H1 (cell line): ENCODE data around the gene SLC35E3. TPM values are rescaled to one million over a fixed set of nuclear protein-coding genes. Genes with fewer than 3 reads are reported as not detected.
A peak's percentile ranks its signal among the peaks of the same experiment; 100 is the strongest.

Experiments used
- CTCF ChIA-PET: fragments of 300-600 bp; sonication (Branson Sonifier 250); formaldehyde crosslinking; loops from one replicate; lab custom pipeline; 2021; ENCODE audit not compliant: partially characterized antibody; lab: Charles Lee
- POLR2A ChIA-PET: fragments of 300-600 bp; sonication (Branson Sonifier 250); formaldehyde crosslinking; loops from one replicate; lab custom pipeline; 2021; ENCODE audit warnings: inconsistent platforms; ENCODE audit not compliant: partially characterized antibody; lab: Charles Lee
- DNase-seq, 2 experiments: peaks; one replicate each; pipeline versions ENCODE4 v3.0.0 to v3.0.0-alpha.2; 2010 to 2022; ENCODE audit warnings: low spot score in 2 of 2, low read depth in 1 of 2, mixed read lengths in 1 of 2
- FAIRE-seq: peaks from 2 replicates; lab custom pipeline; 2011; peaks lifted over from hg19 to GRCh38; lab: Jason Lieb, UNC
- H2AFZ ChIP-seq: 2 replicates; pipeline ENCODE4 v1.8.1; 2012; ENCODE audit warnings: low read length, inconsistent platforms
- H2AK5ac ChIP-seq: 2 replicates; pipeline ENCODE4 v1.6.1; 2013; ENCODE audit warnings: low read depth, low read length
- H2BK120ac ChIP-seq: replicated peaks from 2 replicates; pipeline ENCODE3; 2013; ENCODE audit warnings: low read depth, low read length, inconsistent platforms
- H2BK12ac ChIP-seq: 2 replicates; pipeline ENCODE4 v1.6.1; 2013; ENCODE audit warnings: low read depth, low read length
- H2BK15ac ChIP-seq: 2 replicates; pipeline ENCODE4 v1.6.1; 2013; ENCODE audit warnings: low read length
- H2BK20ac ChIP-seq: 2 replicates; pipeline ENCODE4 v1.6.1; 2013; ENCODE audit warnings: low read length
- H2BK5ac ChIP-seq: 2 replicates; pipeline ENCODE4 v1.6.1; 2013; ENCODE audit warnings: low read depth, low read length
- H3K14ac ChIP-seq: 2 replicates; pipeline ENCODE4 v1.6.1; 2013; ENCODE audit warnings: inconsistent platforms; ENCODE audit not compliant: insufficient read length
- H3K18ac ChIP-seq: 2 replicates; pipeline ENCODE4 v1.6.1; 2013; ENCODE audit warnings: low read length; ENCODE audit errors: extremely low read depth
- H3K23ac ChIP-seq: 2 replicates; pipeline ENCODE4 v1.6.1; 2013; ENCODE audit warnings: inconsistent platforms; ENCODE audit not compliant: insufficient read length
- H3K23me2 ChIP-seq: 2 replicates; pipeline ENCODE4 v1.6.1; 2013; ENCODE audit warnings: low read depth, low read length
- H3K27ac ChIP-seq: 2 replicates; pipeline ENCODE4 v1.6.1; 2011; ENCODE audit warnings: low read depth, low read length, inconsistent platforms
- H3K27me3 ChIP-seq, 4 experiments: replicated peaks in 1 of 4; 1 replicate in 1 of 4; 2 replicates in 3 of 4; pipeline versions ENCODE4 v1.6.1 to v1.8.1; 2011 to 2013; ENCODE audit warnings: low read length in 3 of 4, mild to moderate bottlenecking in 3 of 4, inconsistent platforms in 2 of 4, mixed read lengths in 2 of 4, moderate library complexity in 1 of 4; ENCODE audit not compliant: control insufficient read depth in 3 of 4, insufficient read depth in 3 of 4; ENCODE audit errors: extremely low read depth in 1 of 4
- H3K36me3 ChIP-seq, 4 experiments: 2 replicates each; pipeline versions ENCODE4 v1.6.1 to v1.8.1; 2011 to 2013; ENCODE audit warnings: mild to moderate bottlenecking in 4 of 4, low read length in 3 of 4, moderate library complexity in 2 of 4, control low read depth in 1 of 4, inconsistent platforms in 1 of 4; ENCODE audit not compliant: insufficient read depth in 4 of 4, control insufficient read depth in 2 of 4
- H3K4ac ChIP-seq: replicated peaks from 2 replicates; pipeline ENCODE3; 2013; ENCODE audit warnings: low read length, low read depth, mixed read lengths, inconsistent platforms; ENCODE audit not compliant: insufficient read length
- H3K4me1 ChIP-seq, 4 experiments: replicated peaks in 1 of 4; 1 replicate in 1 of 4; 2 replicates in 3 of 4; pipeline versions ENCODE4 v1.6.1 to v1.8.1; 2011 to 2013; ENCODE audit warnings: low read length in 3 of 4, inconsistent platforms in 2 of 4, mixed read lengths in 1 of 4; ENCODE audit not compliant: insufficient read depth in 4 of 4, control insufficient read depth in 3 of 4
- H3K4me2 ChIP-seq, 2 experiments: 2 replicates each; pipeline versions ENCODE4 v1.6.1 to v1.8.1; 2011 to 2013; ENCODE audit warnings: low read depth in 2 of 2, low read length in 2 of 2, control low read depth in 1 of 2, inconsistent platforms in 1 of 2, mild to moderate bottlenecking in 1 of 2; ENCODE audit not compliant: insufficient read depth in 1 of 2
- H3K4me3 ChIP-seq, 4 experiments: fragments of 200-600, 300-600 bp in 1 of 4; sonication (generic), shearing (Covaris generic), sonication (Bioruptor Twin) in 1 of 4; 2 replicates each; pipeline versions ENCODE4 v1.5.1 to v1.8.1; 2011 to 2016; ENCODE audit warnings: low read length in 4 of 4, low read depth in 3 of 4, control low read depth in 2 of 4, inconsistent platforms in 2 of 4, mild to moderate bottlenecking in 2 of 4, mixed read lengths in 1 of 4, moderate library complexity in 1 of 4; ENCODE audit not compliant: insufficient read depth in 2 of 4; ENCODE audit errors: extremely low read depth in 1 of 4
- H3K56ac ChIP-seq: replicated peaks from 2 replicates; pipeline ENCODE3; 2013; ENCODE audit warnings: low read depth, mild to moderate bottlenecking, mixed read lengths, low read length, inconsistent platforms; ENCODE audit not compliant: insufficient read length
- H3K79me1 ChIP-seq: 2 replicates; pipeline ENCODE4 v1.6.1; 2013; ENCODE audit warnings: low read depth, low read length, control low read depth
- H3K79me2 ChIP-seq, 2 experiments: 2 replicates each; pipeline versions ENCODE4 v1.6.1 to v1.8.1; 2012 to 2013; ENCODE audit warnings: low read length in 2 of 2, mild to moderate bottlenecking in 2 of 2, inconsistent platforms in 1 of 2; ENCODE audit not compliant: insufficient read depth in 2 of 2, control insufficient read depth in 1 of 2
- H3K9ac ChIP-seq, 4 experiments: replicated peaks in 1 of 4; 1 replicate in 1 of 4; 2 replicates in 3 of 4; pipeline versions ENCODE4 v1.6.1 to v1.8.1; 2011 to 2013; ENCODE audit warnings: low read depth in 3 of 4, low read length in 3 of 4, control low read depth in 2 of 4, mild to moderate bottlenecking in 2 of 4, moderate library complexity in 2 of 4, inconsistent platforms in 1 of 4; ENCODE audit errors: extremely low read depth in 1 of 4
- H3K9me3 ChIP-seq, 2 experiments: 2 replicates each; pipeline versions ENCODE4 v1.6.1 to v1.8.1; 2012 to 2013; ENCODE audit warnings: mild to moderate bottlenecking in 2 of 2, moderate library complexity in 2 of 2, control low read depth in 1 of 2, inconsistent platforms in 1 of 2, low read depth in 1 of 2, low read length in 1 of 2, mixed read lengths in 1 of 2; ENCODE audit not compliant: insufficient read depth in 2 of 2
- H4K20me1 ChIP-seq, 2 experiments: replicated peaks in 1 of 2; 2 replicates each; pipeline versions ENCODE3 to v1.8.1; 2011 to 2013; ENCODE audit warnings: inconsistent platforms in 2 of 2, low read length in 2 of 2, mild to moderate bottlenecking in 1 of 2; ENCODE audit not compliant: insufficient read depth in 2 of 2, control insufficient read depth in 1 of 2
- H4K5ac ChIP-seq: 2 replicates; pipeline ENCODE4 v1.6.1; 2013; ENCODE audit warnings: low read length, low read depth, mixed read lengths, inconsistent platforms; ENCODE audit not compliant: insufficient read length
- H4K8ac ChIP-seq: 2 replicates; pipeline ENCODE4 v1.8.0; 2013; ENCODE audit warnings: mild to moderate bottlenecking, moderate library complexity, low read length, inconsistent platforms; ENCODE audit not compliant: insufficient read depth; ENCODE audit errors: extremely low read depth
- H4K91ac ChIP-seq: replicated peaks from 2 replicates; pipeline ENCODE3; 2013; ENCODE audit warnings: low read length, mixed read lengths, inconsistent platforms; ENCODE audit not compliant: insufficient read length
- KDM1A ChIP-seq: fragments of 200-600, 300-600 bp; sonication (generic); IDR thresholded peaks from 2 replicates; pipeline ENCODE4 v1.7.1; 2016; ENCODE audit warnings: mild to moderate bottlenecking, low read length, borderline replicate concordance
- POLR2AphosphoS5 ChIP-seq: IDR thresholded peaks from 2 replicates; pipeline ENCODE4 v1.6.1; 2011; ENCODE audit warnings: low read depth, low read length
- POU5F1 ChIP-seq: IDR thresholded peaks from 2 replicates; pipeline ENCODE4 v1.6.1; 2011; ENCODE audit warnings: low read depth, mild to moderate bottlenecking, low read length, moderate library complexity
- RFX5 ChIP-seq: IDR thresholded peaks from 2 replicates; pipeline ENCODE4 v1.6.1; 2011; ENCODE audit warnings: low read depth, low read length, improper control_type of control experiment, borderline replicate concordance
- WGBS, 2 experiments: shearing (Covaris generic) in 1 of 2; methylation state at CpG; one replicate each; pipeline versions ENCODE4 v1.1.6 to v1.1.7; 2013 to 2015; ENCODE audit warnings: low lambda C conversion rate in 2 of 2, mixed read lengths in 2 of 2, inconsistent platforms in 1 of 2, low coverage in 1 of 2, missing lambda C conversion rate in 1 of 2; ENCODE audit not compliant: insufficient replicate concordance in 2 of 2, insufficient coverage in 1 of 2, insufficient read length in 1 of 2; ENCODE audit errors: extremely low coverage in 1 of 2, missing lambda C conversion rate in 1 of 2; 5-methylcytosine and 5-hydroxymethylcytosine counted together
- long read RNA-seq, 2 experiments: library from RNA in 1 of 2; library from capped mRNA in 1 of 2; stranded (forward); transcript quantifications; one replicate each; pipeline ENCODE4 v2.0.0, GENCODE V29; 2021; ENCODE audit warnings: inconsistent platforms in 1 of 2
- polyA minus RNA-seq, 3 experiments: library from RNA; depleted of rRNA, polyadenylated mRNA; stranded (reverse); fragments of >200 nt; gene quantifications; 1 replicate in 2 of 3; 2 replicates in 1 of 3; pipeline ENCODE4 v1.2.3, GENCODE V29; 2011
- polyA plus RNA-seq, 7 experiments: library from polyadenylated mRNA; depleted of rRNA in 3 of 7; stranded (reverse) in 5 of 7; unstranded in 2 of 7; fragments of >200 nt in 5 of 7; fragments of 200-250 nt in 2 of 7; gene quantifications; 1 replicate in 5 of 7; 2 replicates in 1 of 7; 4 replicates in 1 of 7; pipeline versions ENCODE4 v1.2.1 to v1.2.3, GENCODE V29; 2011 to 2013; ENCODE audit warnings: missing spikeins in 2 of 7, mixed read lengths in 2 of 7
- total RNA-seq: library from RNA; stranded (reverse); fragmentation: NEBNext Ultra II Directional; extraction: Animal tissue kit (Norgen Biotek cat#: 25700); gene quantifications from 2 replicates; pipeline ENCODE4 v1.2.1, GENCODE V29; 2021
- TF ChIP-seq, protein P1 (sequence below), 3 experiments: IDR thresholded peaks; 1 replicate in 2 of 3; 2 replicates in 1 of 3; pipeline versions ENCODE4 v1.5.1 to v1.6.1; 2011; ENCODE audit warnings: low read length in 3 of 3, mild to moderate bottlenecking in 3 of 3, inconsistent platforms in 2 of 3, low read depth in 1 of 3, moderate library complexity in 1 of 3; ENCODE audit not compliant: insufficient read depth in 1 of 3; ENCODE audit errors: control extremely low read depth in 1 of 3

SLC35E3 gene
- total RNA-seq, result 10.0 and 12.9 TPM in 2 replicates
- 9.7 and 10.9 TPM in 2 replicates for polyA plus RNA-seq (2011; rRNA removed)
- polyA plus RNA-seq (2011; cell fraction: cytosol; rRNA removed), result 6.7 TPM
- 4.9 TPM for polyA plus RNA-seq (2011; cell fraction: nucleus; rRNA removed)
- 9.3 to 11.3 TPM (median 10.8 TPM) in 4 replicates for polyA plus RNA-seq (2012, experiment 1 of 2)
- polyA plus RNA-seq (2012, experiment 2 of 2), result 1.8 TPM
- polyA plus RNA-seq (2013, experiment 1 of 2), result 9.0 TPM
- polyA plus RNA-seq (2013, experiment 2 of 2), result 10.2 TPM
- 4.6 and 10.4 TPM in 2 replicates for polyA minus RNA-seq (2011; rRNA and poly(A)+ RNA removed)
- 8.2 TPM for polyA minus RNA-seq (2011; cell fraction: cytosol; rRNA and poly(A)+ RNA removed)
- 2.9 TPM for polyA minus RNA-seq (2011; cell fraction: nucleus; rRNA and poly(A)+ RNA removed)
- long read RNA-seq, experiment 1, full-length matches to known transcripts, result 1 of 12 reads
- long read RNA-seq, experiment 1, partial matches to known transcripts, result 0 of 12 reads
- long read RNA-seq, experiment 1, other reads (novel, unspliced or antisense), result 11 of 12 reads
- long read RNA-seq, experiment 2, full-length matches to known transcripts, result 7 of 20 reads
- long read RNA-seq, experiment 2, partial matches to known transcripts, result 5 of 20 reads
- long read RNA-seq, experiment 2, other reads (novel, unspliced or antisense), result 8 of 20 reads

DNA sequence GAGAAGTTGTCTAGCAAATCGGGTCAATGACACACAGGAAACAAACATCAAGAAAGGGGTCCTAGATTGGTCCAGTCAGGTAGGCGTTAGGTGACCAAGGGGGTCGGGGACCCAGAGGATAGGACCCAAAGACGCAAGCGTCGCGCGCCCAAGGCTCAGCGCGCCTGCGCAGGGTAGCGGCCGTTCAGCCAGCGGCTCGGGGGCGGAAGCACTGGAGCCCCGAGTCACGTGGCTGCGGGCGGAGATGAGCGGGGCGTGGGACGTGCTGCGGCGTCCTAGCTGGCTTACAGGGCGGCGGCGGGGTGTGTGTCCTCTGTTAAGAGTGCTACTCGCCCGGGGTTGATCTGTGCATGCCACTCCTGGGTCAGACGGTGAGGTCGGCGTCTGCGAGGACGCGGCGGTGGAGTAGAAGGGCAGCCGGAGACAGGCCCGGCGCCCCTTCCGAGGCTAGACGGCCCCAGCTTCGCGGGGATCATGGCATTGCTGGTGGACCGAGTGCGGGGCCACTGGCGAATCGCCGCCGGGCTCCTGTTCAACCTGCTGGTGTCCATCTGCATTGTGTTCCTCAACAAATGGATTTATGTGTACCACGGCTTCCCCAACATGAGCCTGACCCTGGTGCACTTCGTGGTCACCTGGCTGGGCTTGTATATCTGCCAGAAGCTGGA lies at the start of gene SLC35E3:
Gene SLC35E3, plus strand, starts transcription at position 273 of the 668 bp plus-strand sequence. Its CDS starts 202 bp downstream, at position 475.
- peak within 1 kb of the TSS; percentile 66 for H4K91ac ChIP-seq
- H3K23me2 ChIP-seq, result peaks cover 8% of the 10 kb centered on the region
- peak within 1 kb of the TSS; percentile 78 to 90 for H3K4me2 ChIP-seq
- no peak within 1 kb of the TSS for H2BK20ac ChIP-seq
- FAIRE-seq (no peak), DNase-seq (peak; percentile 77 to 92)
- H4K5ac ChIP-seq, result peak within 1 kb of the TSS; percentile 72
- no peaks in the 10 kb centered on the region for H4K20me1 ChIP-seq
- no peaks in the 10 kb centered on the region; a peak in 2 of 7 replicates for H3K4me1 ChIP-seq
- 3% methylated on average over 52 of the region's 52 CpGs; no CpG with 5 or more reads in 1 of the 2 experiments for WGBS, 2 experiments
- H3K27ac ChIP-seq, result peak within 1 kb of the TSS; percentile 76; the same call in 1 of the 2 replicates
- POLR2A ChIA-PET, result interaction anchor here (0.7 to 3.5 kb wide), 16 partner anchors 10 to 405 kb away, joined by 3 to 36 read pairs (median 4); partner anchors contain the start of gene MDM2
- H3K23ac ChIP-seq, result no peak within 1 kb of the TSS
- H2AK5ac ChIP-seq, result no peak within 1 kb of the TSS
- H3K4me3 ChIP-seq, result peak within 1 kb of the TSS; percentile 79 to 91 (median 86)
- no peaks in the 10 kb centered on the region for H3K27me3 ChIP-seq
- H2AFZ ChIP-seq, result peak within 1 kb of the TSS; percentile 90
- H3K18ac ChIP-seq, result peak within 1 kb of the TSS; percentile 94; the same call in 1 of the 2 replicates
- H4K8ac ChIP-seq, result peak within 1 kb of the TSS; percentile 90; the same call in 1 of the 2 replicates
- H3K4ac ChIP-seq, result no peak within 1 kb of the TSS
- CTCF ChIA-PET, result interaction anchor here (0.7 kb wide), 1 partner anchor 129 kb away, joined by 4 read pairs; no protein-coding TSS in a partner anchor
- peak within 1 kb of the TSS; percentile 68 to 86 (median 84) for H3K9ac ChIP-seq
- H2BK120ac ChIP-seq, result no peak within 1 kb of the TSS
- peaks cover 3% of the 10 kb centered on the region; the same call in 1 of the 2 replicates for H3K79me1 ChIP-seq
- peak within 1 kb of the TSS; percentile 35 for H3K56ac ChIP-seq
- no peaks in the 10 kb centered on the region for H3K9me3 ChIP-seq
- no peak within 1 kb of the TSS for H3K14ac ChIP-seq
- H3K79me2 ChIP-seq, result peaks cover 0 to 16% of the 10 kb centered on the region in 2 experiments; a peak in 2 of 4 replicates
- peak within 1 kb of the TSS; percentile 76; the same call in 1 of the 2 replicates for H2BK5ac ChIP-seq
- peak within 1 kb of the TSS; percentile 33; the same call in 1 of the 2 replicates for H2BK12ac ChIP-seq
- 0 out of 2 replicates have a peak within 1 kb of the TSS, but pooled peaks have one; percentile 19 for H2BK15ac ChIP-seq
- peaks cover 3 to 20% (median 6%) of the 10 kb centered on the region in 4 experiments; a peak in 6 of 8 replicates for H3K36me3 ChIP-seq
- no peak for TF ChIP-seq RFX5
- TF ChIP-seq, protein P1, sequence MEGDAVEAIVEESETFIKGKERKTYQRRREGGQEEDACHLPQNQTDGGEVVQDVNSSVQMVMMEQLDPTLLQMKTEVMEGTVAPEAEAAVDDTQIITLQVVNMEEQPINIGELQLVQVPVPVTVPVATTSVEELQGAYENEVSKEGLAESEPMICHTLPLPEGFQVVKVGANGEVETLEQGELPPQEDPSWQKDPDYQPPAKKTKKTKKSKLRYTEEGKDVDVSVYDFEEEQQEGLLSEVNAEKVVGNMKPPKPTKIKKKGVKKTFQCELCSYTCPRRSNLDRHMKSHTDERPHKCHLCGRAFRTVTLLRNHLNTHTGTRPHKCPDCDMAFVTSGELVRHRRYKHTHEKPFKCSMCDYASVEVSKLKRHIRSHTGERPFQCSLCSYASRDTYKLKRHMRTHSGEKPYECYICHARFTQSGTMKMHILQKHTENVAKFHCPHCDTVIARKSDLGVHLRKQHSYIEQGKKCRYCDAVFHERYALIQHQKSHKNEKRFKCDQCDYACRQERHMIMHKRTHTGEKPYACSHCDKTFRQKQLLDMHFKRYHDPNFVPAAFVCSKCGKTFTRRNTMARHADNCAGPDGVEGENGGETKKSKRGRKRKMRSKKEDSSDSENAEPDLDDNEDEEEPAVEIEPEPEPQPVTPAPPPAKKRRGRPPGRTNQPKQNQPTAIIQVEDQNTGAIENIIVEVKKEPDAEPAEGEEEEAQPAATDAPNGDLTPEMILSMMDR (IDR thresholded peaks at IDR 0.05; ENCODE audit: control extremely low read depth in 1 of 3, insufficient read depth in 1 of 3, low read depth in 1 of 3, low read length in 3 of 3), result peak in 1 of 3 experiments; percentile 3; a peak in 1 of 4 replicates
- TF ChIP-seq KDM1A, result no peak
- TF ChIP-seq POU5F1, result no peak
- peak; percentile 94 for TF ChIP-seq POLR2AphosphoS5
